H9 (cell line): Measurements from ENCODE around the gene AGAP3. TPM values are rescaled to one million over a fixed set of nuclear protein-coding genes. Genes with fewer than 3 reads are reported as not detected.
A peak's percentile ranks its signal among the peaks of the same experiment; 100 is the strongest.

ENCODE experiments used
- DNase-seq: peaks from one replicate; pipeline ENCODE4 v3.0.0-alpha.2; 2017
- H2AFZ ChIP-seq: one replicate; pipeline ENCODE4 v1.6.1; 2013; ENCODE audit warnings: mild to moderate bottlenecking, low read length, control low read depth, moderate library complexity
- H2AK5ac ChIP-seq: 2 replicates; pipeline ENCODE4 v1.6.1; 2013; ENCODE audit warnings: low read length, control low read depth, mixed read lengths; ENCODE audit not compliant: insufficient read length
- H2BK120ac ChIP-seq: one replicate; pipeline ENCODE4 v1.6.1; 2013; ENCODE audit warnings: low read depth, mild to moderate bottlenecking, low read length, control low read depth, inconsistent platforms; ENCODE audit not compliant: poor library complexity, severe bottlenecking
- H2BK12ac ChIP-seq: 2 replicates; pipeline ENCODE4 v1.6.1; 2013; ENCODE audit warnings: low read length, control low read depth, mixed read lengths, low read depth; ENCODE audit not compliant: insufficient read length
- H2BK15ac ChIP-seq: 2 replicates; pipeline ENCODE4 v1.6.1; 2013; ENCODE audit warnings: low read depth, low read length, control low read depth
- H2BK20ac ChIP-seq: one replicate; pipeline ENCODE4 v1.6.1; 2013; ENCODE audit warnings: low read depth, mild to moderate bottlenecking, low read length, control low read depth, inconsistent platforms; ENCODE audit not compliant: poor library complexity, severe bottlenecking
- H2BK5ac ChIP-seq: 2 replicates; pipeline ENCODE4 v1.6.1; 2013; ENCODE audit warnings: low read length, control low read depth, mixed read lengths; ENCODE audit not compliant: insufficient read length
- H3K14ac ChIP-seq: 2 replicates; pipeline ENCODE4 v1.6.1; 2013; ENCODE audit warnings: low read length, control low read depth; ENCODE audit not compliant: insufficient read depth
- H3K18ac ChIP-seq: 2 replicates; pipeline ENCODE4 v1.6.1; 2013; ENCODE audit warnings: low read depth, mild to moderate bottlenecking, mixed read lengths, low read length, control low read depth; ENCODE audit not compliant: insufficient read length
- H3K23ac ChIP-seq: 2 replicates; pipeline ENCODE4 v1.6.1; 2013; ENCODE audit warnings: low read length, control low read depth, mixed read lengths, low read depth; ENCODE audit not compliant: insufficient read length
- H3K23me2 ChIP-seq: 2 replicates; pipeline ENCODE4 v1.6.1; 2013; ENCODE audit warnings: low read depth, mild to moderate bottlenecking, mixed read lengths, low read length, control low read depth; ENCODE audit not compliant: insufficient read length, poor library complexity, severe bottlenecking
- H3K27ac ChIP-seq: 2 replicates; pipeline ENCODE4 v1.5.1; 2013; ENCODE audit warnings: low read length, control low read depth, mixed read lengths, low read depth; ENCODE audit not compliant: insufficient read length
- H3K27me3 ChIP-seq: 2 replicates; pipeline ENCODE4 v1.6.1; 2013; ENCODE audit warnings: low read length, control low read depth, inconsistent platforms; ENCODE audit not compliant: insufficient read depth
- H3K4ac ChIP-seq: 2 replicates; pipeline ENCODE4 v1.6.1; 2013; ENCODE audit warnings: low read depth, mild to moderate bottlenecking, control low read depth, inconsistent platforms, low read length, moderate library complexity
- H3K4me1 ChIP-seq: 2 replicates; pipeline ENCODE4 v1.6.1; 2013; ENCODE audit warnings: low read length, control low read depth, inconsistent platforms; ENCODE audit not compliant: insufficient read depth
- H3K4me2 ChIP-seq: 2 replicates; pipeline ENCODE4 v1.6.1; 2013; ENCODE audit warnings: low read length, control low read depth, mixed read lengths; ENCODE audit not compliant: insufficient read length, insufficient read depth
- H3K56ac ChIP-seq: 2 replicates; pipeline ENCODE4 v1.6.1; 2013; ENCODE audit warnings: low read depth, mild to moderate bottlenecking, mixed read lengths, low read length, control low read depth; ENCODE audit not compliant: insufficient read length
- H3K79me1 ChIP-seq: 2 replicates; pipeline ENCODE4 v1.6.1; 2013; ENCODE audit warnings: low read depth, mild to moderate bottlenecking, moderate library complexity, low read length, control low read depth, inconsistent platforms; ENCODE audit not compliant: insufficient read depth, poor library complexity, severe bottlenecking
- H3K79me2 ChIP-seq: 2 replicates; pipeline ENCODE4 v1.6.1; 2013; ENCODE audit warnings: low read length, control low read depth, inconsistent platforms; ENCODE audit not compliant: insufficient read depth
- H3K9ac ChIP-seq: 2 replicates; pipeline ENCODE4 v1.6.1; 2013; ENCODE audit warnings: low read length, control low read depth, mixed read lengths; ENCODE audit not compliant: insufficient read length; ENCODE audit errors: extremely low read depth
- H3K9me3 ChIP-seq: one replicate; pipeline ENCODE4 v1.6.1; 2013; ENCODE audit warnings: low read depth, low read length, inconsistent platforms; ENCODE audit not compliant: control insufficient read depth
- H3T11ph ChIP-seq: one replicate; pipeline ENCODE4 v1.6.1; 2013; ENCODE audit warnings: mild to moderate bottlenecking, low read length, control low read depth, inconsistent platforms
- H4K20me1 ChIP-seq: one replicate; pipeline ENCODE4 v1.6.1; 2013; ENCODE audit not compliant: control insufficient read depth, insufficient read length, insufficient read depth
- H4K5ac ChIP-seq: 2 replicates; pipeline ENCODE4 v1.6.1; 2013; ENCODE audit warnings: low read depth, mild to moderate bottlenecking, mixed read lengths, low read length, control low read depth; ENCODE audit not compliant: insufficient read length
- H4K8ac ChIP-seq: replicated peaks from 2 replicates; pipeline ENCODE4 v1.6.1; 2013; ENCODE audit warnings: low read length, control low read depth, mixed read lengths, low read depth; ENCODE audit not compliant: insufficient read length
- H4K91ac ChIP-seq: 2 replicates; pipeline ENCODE4 v1.6.1; 2013; ENCODE audit warnings: low read depth, mild to moderate bottlenecking, moderate library complexity, mixed read lengths, low read length, control low read depth; ENCODE audit not compliant: insufficient read length
- H3K27ac Mint-ChIP-seq, 3 experiments: 2 replicates in 2 of 3; 3 replicates in 1 of 3; pipeline ENCODE4 v1.8.0; 2020 to 2021; ENCODE audit warnings: mixed read lengths in 3 of 3, mild to moderate bottlenecking in 1 of 3, moderate library complexity in 1 of 3
- H3K27me3 Mint-ChIP-seq: 2 replicates; pipeline ENCODE4 v1.8.0; 2021; ENCODE audit warnings: low read depth, mild to moderate bottlenecking, moderate library complexity, mixed read lengths
- H3K36me3 Mint-ChIP-seq, 3 experiments: 2 replicates in 2 of 3; 3 replicates in 1 of 3; pipeline ENCODE4 v1.8.0; 2020 to 2021; ENCODE audit warnings: low read depth in 3 of 3, mixed read lengths in 3 of 3; ENCODE audit not compliant: insufficient read depth in 1 of 3
- H3K4me1 Mint-ChIP-seq, 2 experiments: 2 replicates each; pipeline ENCODE4 v1.8.0; 2020; ENCODE audit warnings: mixed read lengths in 2 of 2
- H3K4me3 Mint-ChIP-seq, 2 experiments: 2 replicates in 1 of 2; 3 replicates in 1 of 2; pipeline ENCODE4 v1.8.0; 2020 to 2021; ENCODE audit warnings: mild to moderate bottlenecking in 2 of 2, mixed read lengths in 2 of 2, moderate library complexity in 1 of 2
- H3K9me3 Mint-ChIP-seq, 2 experiments: 2 replicates in 1 of 2; 3 replicates in 1 of 2; pipeline ENCODE4 v1.8.0; 2020; ENCODE audit warnings: mild to moderate bottlenecking in 2 of 2, mixed read lengths in 2 of 2, moderate library complexity in 1 of 2
- CTCF ChIP-seq: fragments of 200-600 bp; sonication (generic); conservative IDR thresholded peaks from 3 replicates; pipeline ENCODE4 v1.8.0; 2021; ENCODE audit warnings: antibody characterized with exemption, mild to moderate bottlenecking
- WGBS: extraction: QIAGEN DNeasy Blood & Tissue Kit; methylation state at CpG from one replicate; pipeline ENCODE4 v1.1.7; 2013; ENCODE audit warnings: missing lambda C conversion rate, low lambda C conversion rate, mixed read lengths; ENCODE audit not compliant: insufficient read length; ENCODE audit errors: extremely low coverage; 5-methylcytosine and 5-hydroxymethylcytosine counted together
- total RNA-seq: library from RNA; stranded (reverse); gene quantifications from 2 replicates; pipeline ENCODE4 v1.2.1, GENCODE V29; 2021

AGAP3 gene
- total RNA-seq, 1 experiment from 2014 or later = 97.7 TPM

- Histone ChIP-seq H3K9me3 (no peaks in the 10 kb centered on the region), H2BK20ac (no peak overlapping the region), H2BK15ac (no peak overlapping the region), H2BK12ac (no peak overlapping the region), H4K91ac (no peak overlapping the region), H3K79me2 (peaks cover 4% of the 10 kb centered on the region; the same call in 1 of the 2 replicates), H3K4me2 (no peak overlapping the region), H3K23me2 (no peaks in the 10 kb centered on the region), H3T11ph (no peak overlapping the region), H2AK5ac (no peak overlapping the region), H3K14ac (no peak overlapping the region), H2BK5ac (no peak overlapping the region), H4K5ac (no peak overlapping the region), H2BK120ac (no peak overlapping the region), H3K18ac (no peak overlapping the region), H3K4me1 (peaks cover 7% of the 10 kb centered on the region; the same call in 1 of the 2 replicates), H3K56ac (no peak overlapping the region), H3K27me3 (no peaks in the 10 kb centered on the region), H3K79me1 (peaks cover 3% of the 10 kb centered on the region), H4K8ac (no peak overlapping the region), H4K20me1 (peaks cover under 1% of the 10 kb centered on the region), H2AFZ (no peak overlapping the region), H3K27ac (no peak overlapping the region), H3K4ac (no peak overlapping the region), H3K23ac (no peak overlapping the region), H3K9ac (no peak overlapping the region)
- Mint-ChIP-seq H3K36me3 (peaks cover 0 to 2% (median 2%) of the 10 kb centered on the region in 3 experiments; a peak in 3 of 7 replicates), H3K27me3 (peaks cover 4% of the 10 kb centered on the region), H3K27ac (peak overlapping the region in 2 of 3 experiments; percentile 87 to 91; a peak in 4 of 7 replicates), H3K4me3 (no peak overlapping the region), H3K4me1 (peaks cover 28 to 33% of the 10 kb centered on the region in 2 experiments), H3K9me3 (no peaks in the 10 kb centered on the region)
- WGBS = no CpG with 5 or more reads among the region's 20 CpGs
- peak; percentile 93 for TF ChIP-seq CTCF
- DNase-seq = peak; percentile 86
These were observed 24.8 kb downstream of the AGAP3 start for GRCh38 chr7:151110941-151111645.
